K562 (cell line): Measurements from ENCODE around the gene FASN. TPM values are rescaled to one million over a fixed set of nuclear protein-coding genes. Genes with fewer than 3 reads are reported as not detected.

Source experiments
- CBFA2T3 ChIP-seq: fragments of 450-650 bp; IDR thresholded peaks from 2 replicates; pipeline ENCODE4 v1.6.1; 2017
- ESRRA ChIP-seq: fragments of 450-650 bp; IDR thresholded peaks from 2 replicates; pipeline ENCODE4 v1.6.1; 2014; ENCODE audit warnings: low read depth, mild to moderate bottlenecking, moderate library complexity, borderline replicate concordance
- FUS ChIP-seq: fragments of 200-400 bp; formaldehyde crosslinking; optimal IDR thresholded peaks from 2 replicates; pipeline ENCODE3; 2017; ENCODE audit warnings: low read depth, low read length
- HDAC1 ChIP-seq, 2 experiments: fragments of 450-650 bp; IDR thresholded peaks; 2 replicates each; pipeline ENCODE4 v1.6.1; 2016 to 2017; ENCODE audit warnings: inconsistent platforms in 1 of 2, mild to moderate bottlenecking in 1 of 2, moderate library complexity in 1 of 2
- HDGF ChIP-seq: fragments of 450-650 bp; IDR thresholded peaks from 2 replicates; pipeline ENCODE4 v1.6.1; 2016
- KAT2B ChIP-seq: IDR thresholded peaks from one replicate; pipeline ENCODE4 v1.6.1; 2012; ENCODE audit warnings: low read depth, mild to moderate bottlenecking, control low read depth, inconsistent platforms, low read length, moderate library complexity
- MITF ChIP-seq: IDR thresholded peaks from 2 replicates; pipeline ENCODE4 v1.6.1; 2014; ENCODE audit warnings: antibody characterized with exemption
- MTA2 ChIP-seq: fragments of 450-650 bp; IDR thresholded peaks from 2 replicates; pipeline ENCODE4 v1.6.1; 2016; ENCODE audit warnings: low read depth
- NONO ChIP-seq, 2 experiments: fragments of 200-400 bp in 1 of 2; fragments of 450-650 bp in 1 of 2; formaldehyde crosslinking in 1 of 2; IDR thresholded peaks; 2 replicates each; pipeline ENCODE4 v1.6.1; 2017; ENCODE audit warnings: low read depth in 2 of 2, mild to moderate bottlenecking in 2 of 2, moderate library complexity in 2 of 2, low read length in 1 of 2
- PKNOX1 ChIP-seq: fragments of 450-650 bp; IDR thresholded peaks from 2 replicates; pipeline ENCODE4 v1.6.1; 2016
- SIN3A ChIP-seq, 2 experiments: fragments of 150-350 bp in 1 of 2; IDR thresholded peaks; 2 replicates each; pipeline ENCODE4 v1.6.1; 2011 to 2016; ENCODE audit warnings: borderline replicate concordance in 2 of 2, low read depth in 2 of 2, low read length in 2 of 2, mild to moderate bottlenecking in 2 of 2, moderate library complexity in 2 of 2; ENCODE audit not compliant: control insufficient read depth in 1 of 2
- SMARCC2 ChIP-seq: fragments of 450-650 bp; IDR thresholded peaks from 2 replicates; pipeline ENCODE4 v1.6.1; 2017; ENCODE audit warnings: antibody characterized with exemption, moderate library complexity, mild to moderate bottlenecking, low read depth
- STAG1 ChIP-seq: sonication (generic); formaldehyde crosslinking; IDR thresholded peaks from 2 replicates; pipeline ENCODE4 v1.5.0; 2020; ENCODE audit warnings: missing genetic modification reagents, borderline replicate concordance
- TBP ChIP-seq: optimal IDR thresholded peaks from 2 replicates; pipeline ENCODE3; 2011; ENCODE audit warnings: low read depth, low read length, improper control_type of control experiment
- TCF7L2 ChIP-seq: fragments of 150-350 bp; IDR thresholded peaks from 2 replicates; pipeline ENCODE4 v1.6.1; 2016; ENCODE audit warnings: low read depth, mild to moderate bottlenecking, low read length, moderate library complexity
- TRIM24 ChIP-seq, 2 experiments: fragments of 450-650 bp; IDR thresholded peaks; 2 replicates each; pipeline ENCODE4 v1.6.1; 2016
- TSC22D4 ChIP-seq: fragments of 450-650 bp; IDR thresholded peaks from 2 replicates; pipeline ENCODE4 v1.6.1; 2016; ENCODE audit warnings: missing genetic modification characterization, missing biosample characterization, control low read depth
- U2AF1 ChIP-seq: fragments of 200-400 bp; formaldehyde crosslinking; optimal IDR thresholded peaks from 2 replicates; pipeline ENCODE3; 2017; ENCODE audit warnings: mild to moderate bottlenecking, low read depth, low read length, moderate library complexity
- ZMIZ1 ChIP-seq, 2 experiments: fragments of 150-350 bp in 1 of 2; IDR thresholded peaks; 2 replicates each; pipeline ENCODE4 v1.6.1; 2012 to 2016; ENCODE audit warnings: low read depth in 2 of 2, low read length in 2 of 2, mild to moderate bottlenecking in 1 of 2, moderate library complexity in 1 of 2
- ZNF124 ChIP-seq: sonication (generic); formaldehyde crosslinking; IDR thresholded peaks from 2 replicates; pipeline ENCODE4 v1.8.1; 2022; ENCODE audit warnings: missing genetic modification reagents
- ZNF24 ChIP-seq: fragments of 450-650 bp; IDR thresholded peaks from 2 replicates; pipeline ENCODE4 v1.6.1; 2016
- ZNF57 ChIP-seq: fragments of 450-650 bp; formaldehyde crosslinking; IDR thresholded peaks from 2 replicates; pipeline ENCODE4 v1.4.0; 2020; ENCODE audit warnings: mild to moderate bottlenecking, moderate library complexity
- ZNF668 ChIP-seq: fragments of 250-450 bp; sonication (Bioruptor Pico); IDR thresholded peaks from 2 replicates; pipeline ENCODE4 v1.8.0; 2022; ENCODE audit warnings: mild to moderate bottlenecking, inconsistent platforms
- ZNF707 ChIP-seq: fragments of 250-450 bp; sonication (Bioruptor Pico); conservative IDR thresholded peaks from 2 replicates; pipeline ENCODE4 v1.8.0; 2022; ENCODE audit warnings: inconsistent platforms, mild to moderate bottlenecking, moderate library complexity
- ZNF717 ChIP-seq: fragments of 250-450 bp; sonication (Bioruptor Pico); IDR thresholded peaks from 2 replicates; pipeline ENCODE4 v1.5.0; 2021
- polyA plus RNA-seq, 8 experiments: library from polyadenylated mRNA; depleted of rRNA in 4 of 8; stranded (reverse) in 5 of 8; unstranded in 3 of 8; fragments of >200 nt; fragmentation: Nextera tagmentation in 2 of 8; fragmentation: Illumina TruSeq in 1 of 8; extraction: Ambion mirVana in 2 of 8; extraction: Trizol in 1 of 8; gene quantifications; 2 replicates each; pipeline versions ENCODE4 v1.2.1 to v1.2.3, GENCODE V29; 2011 to 2014; ENCODE audit warnings: inconsistent platforms in 1 of 8, missing spikeins in 1 of 8
- total RNA-seq, 7 experiments: library from RNA; depleted of rRNA in 6 of 7; stranded (reverse); fragments of >200 nt in 6 of 7; fragmentation: Illumina TruSeq in 2 of 7; extraction: Trizol in 2 of 7; gene quantifications; 2 replicates each; pipeline versions ENCODE4 v1.2.1 to v1.2.3, GENCODE V29; 2011 to 2021; ENCODE audit warnings: low replicate concordance in 1 of 7

Gene FASN
- total and polyA plus RNA-seq, 9 of the 15 experiments (the other 6 are each of a cell fraction or from before 2014, with no cell fraction given), result 0.15 to 663 (median 49.9) TPM

GRCh38 chr17:82065638-82066303 lies 32.3 kb downstream of the FASN start, which contains the start of gene DUS1L (continued):
- TF ChIP-seq ESRRA (peak; percentile 94), HDGF (no peak), ZNF717 (CRISPR knock-in tag) (no peak), ZNF668 (CRISPR knock-in tag) (peak; percentile 81; the same call in 1 of the 2 replicates), ZNF124 (no peak), TSC22D4 (tag) (no peak), KAT2B (no peak), TBP (peak; percentile 86), NONO (IDR thresholded peaks at IDR 0.05; ENCODE audit: low read depth in 2 of 2, low read length in 1 of 2) (peak in 1 of 2 experiments; percentile 91; a peak in 2 of 4 replicates), SMARCC2 (no peak), TCF7L2 (no peak), ZNF24 (peak; percentile 35; the same call in 1 of the 2 replicates), SIN3A (IDR thresholded peaks at IDR 0.05; ENCODE audit: borderline replicate concordance in 2 of 2, control insufficient read depth in 1 of 2, low read depth in 2 of 2, low read length in 2 of 2) (peak; percentile 41 to 82; a peak in 2 of 4 replicates), ZNF57 (CRISPR knock-in tag) (0 out of 2 replicates have a peak, but pooled peaks have one; percentile 31), PKNOX1 (0 out of 2 replicates have a peak, but pooled peaks have one; percentile 18), MTA2 (peak; percentile 58), STAG1 (CRISPR knock-in tag) (peak; percentile 39; the same call in 1 of the 2 replicates), ZMIZ1 (IDR thresholded peaks at IDR 0.05; ENCODE audit: low read depth in 2 of 2, low read length in 2 of 2) (0 out of 4 replicates have a peak, but pooled peaks of 1 of the 2 experiments have one; percentile 22), U2AF1 (peak; percentile 57), CBFA2T3 (no peak), ZNF707 (CRISPR knock-in tag) (peak; percentile 30; the same call in 1 of the 2 replicates), TRIM24 (IDR thresholded peaks at IDR 0.05) (peak in 1 of 2 experiments; percentile 99; a peak in 2 of 4 replicates), HDAC1 (IDR thresholded peaks at IDR 0.05) (no peak), FUS (peak; percentile 57), MITF (no peak)
